ENCODE measurements around the gene SCN4B. TPM values are rescaled to one million over a fixed set of nuclear protein-coding genes. Genes with fewer than 3 reads are reported as not detected.
A peak's percentile ranks its signal among the peaks of the same experiment; 100 is the strongest.

The SCN4B gene
- total RNA-seq, 1 experiment from 2014 or later, result 0.33 TPM

DNA sequence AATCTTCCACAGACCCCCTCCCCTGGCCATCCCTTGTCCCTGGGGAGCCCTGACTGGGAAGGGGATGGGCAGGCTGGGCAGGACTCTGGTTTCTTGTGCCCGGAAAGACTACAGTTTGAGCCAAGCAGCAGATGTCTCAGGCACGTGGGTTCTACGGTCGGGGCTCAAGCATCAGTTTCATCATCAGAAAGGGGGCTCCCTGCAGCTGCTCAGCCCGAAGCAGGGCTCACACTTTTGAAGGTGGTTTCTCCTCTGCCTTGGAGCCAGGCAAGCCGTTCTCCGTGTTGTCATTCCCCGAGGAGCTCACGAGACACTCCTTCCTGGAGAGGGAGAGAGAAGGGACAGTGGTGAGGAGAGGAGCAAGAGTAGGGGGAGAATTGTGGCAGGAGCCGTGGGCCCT lies 15.8 kb downstream of the SCN4B start:
- Histone ChIP-seq H3K9me3 (ENCODE audit: control insufficient read depth, insufficient read depth, low read depth, low read length) (no peaks in the 10 kb centered on the region), H3K27ac (ENCODE audit: low read length) (no peak overlapping the region), H3K4me3 (ENCODE audit: low read depth in 2 of 2, low read length in 2 of 2) (no peak overlapping the region), H3K4me1 (ENCODE audit: control insufficient read depth, insufficient read depth, low read length) (no peaks in the 10 kb centered on the region), H3K36me3 (ENCODE audit: control insufficient read depth, insufficient read depth, low read length) (no peaks in the 10 kb centered on the region), H3K27me3 (ENCODE audit: control insufficient read depth, insufficient read depth, low read length) (peaks cover 10% of the 10 kb centered on the region; the same call in 1 of the 2 replicates)
- BruUV-seq (replicated peaks), result no TSS peak
- in situ Hi-C loops (cut with HindIII; ENCODE audit: low pct_unique_long_range_greater_than_20kb, low sequenced_read_pairs) (no loop called here), intact Hi-C loops (cut with micrococcal nuclease; ENCODE audit: unreplicated experiment) (no loop called here)
- TF ChIP-seq REST (IDR thresholded peaks at IDR 0.05; ENCODE audit: insufficient read depth in 1 of 2, low read depth in 2 of 2, low read length in 1 of 2), result no peak
- no peak for TF ChIP-seq POLR2AphosphoS5 (IDR thresholded peaks at IDR 0.05; ENCODE audit: low read depth, low read length)
- no peak for TF ChIP-seq TCF7L2 (IDR thresholded peaks at IDR 0.05; ENCODE audit: low read depth, low read length)
- TF ChIP-seq, protein P1, sequence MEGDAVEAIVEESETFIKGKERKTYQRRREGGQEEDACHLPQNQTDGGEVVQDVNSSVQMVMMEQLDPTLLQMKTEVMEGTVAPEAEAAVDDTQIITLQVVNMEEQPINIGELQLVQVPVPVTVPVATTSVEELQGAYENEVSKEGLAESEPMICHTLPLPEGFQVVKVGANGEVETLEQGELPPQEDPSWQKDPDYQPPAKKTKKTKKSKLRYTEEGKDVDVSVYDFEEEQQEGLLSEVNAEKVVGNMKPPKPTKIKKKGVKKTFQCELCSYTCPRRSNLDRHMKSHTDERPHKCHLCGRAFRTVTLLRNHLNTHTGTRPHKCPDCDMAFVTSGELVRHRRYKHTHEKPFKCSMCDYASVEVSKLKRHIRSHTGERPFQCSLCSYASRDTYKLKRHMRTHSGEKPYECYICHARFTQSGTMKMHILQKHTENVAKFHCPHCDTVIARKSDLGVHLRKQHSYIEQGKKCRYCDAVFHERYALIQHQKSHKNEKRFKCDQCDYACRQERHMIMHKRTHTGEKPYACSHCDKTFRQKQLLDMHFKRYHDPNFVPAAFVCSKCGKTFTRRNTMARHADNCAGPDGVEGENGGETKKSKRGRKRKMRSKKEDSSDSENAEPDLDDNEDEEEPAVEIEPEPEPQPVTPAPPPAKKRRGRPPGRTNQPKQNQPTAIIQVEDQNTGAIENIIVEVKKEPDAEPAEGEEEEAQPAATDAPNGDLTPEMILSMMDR (IDR thresholded peaks at IDR 0.05), result no peak
- no peak for TF ChIP-seq SIN3A (IDR thresholded peaks at IDR 0.05; ENCODE audit: borderline replicate concordance, insufficient read depth, low read depth, low read length)
- ChIA-PET POLR2A (no interaction called here), CTCF (no interaction called here)
- DNase-seq (ENCODE audit: low read depth, low spot score) (no peak), ATAC-seq (peak; percentile 20; the same call in 1 of the 2 replicates)

DNA sequence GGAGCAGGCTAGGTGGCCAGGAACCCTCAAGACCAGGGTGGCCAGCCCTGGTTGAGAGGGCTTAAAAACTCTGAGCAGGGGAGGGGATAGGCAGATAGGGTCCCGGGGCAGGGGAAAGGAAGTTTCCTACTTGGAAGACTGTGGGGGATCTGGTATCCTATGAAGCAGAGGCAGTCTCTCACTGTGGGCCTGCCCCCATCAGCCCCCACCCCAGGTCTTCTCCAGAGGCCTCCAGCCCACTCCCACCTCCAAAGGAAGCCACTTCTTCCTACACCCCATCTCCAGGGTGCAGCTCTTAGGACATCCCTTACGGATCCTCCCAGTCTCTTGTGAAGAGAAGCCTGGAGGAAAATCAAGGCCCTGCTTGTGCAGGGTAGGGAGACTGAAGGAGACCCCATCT lies 16.3 kb downstream of the SCN4B start:
- Histone ChIP-seq H3K9me3 (ENCODE audit: control insufficient read depth, insufficient read depth, low read depth, low read length) (no peaks in the 10 kb centered on the region), H3K4me1 (ENCODE audit: control insufficient read depth, insufficient read depth, low read length) (no peaks in the 10 kb centered on the region), H3K27ac (ENCODE audit: low read length) (no peak overlapping the region), H3K36me3 (ENCODE audit: control insufficient read depth, insufficient read depth, low read length) (no peaks in the 10 kb centered on the region), H3K4me3 (ENCODE audit: low read depth in 2 of 2, low read length in 2 of 2) (no peak overlapping the region), H3K27me3 (ENCODE audit: control insufficient read depth, insufficient read depth, low read length) (peaks cover 10% of the 10 kb centered on the region; the same call in 1 of the 2 replicates)
- intact Hi-C loops (cut with micrococcal nuclease; ENCODE audit: unreplicated experiment) (no loop called here), in situ Hi-C loops (cut with HindIII; ENCODE audit: low pct_unique_long_range_greater_than_20kb, low sequenced_read_pairs) (no loop called here)
- DNase-seq (ENCODE audit: low read depth, low spot score), result no peak
- POLR2A ChIA-PET, result no interaction called here
- TF ChIP-seq, protein P1 (IDR thresholded peaks at IDR 0.05), result no peak
- TF ChIP-seq TCF7L2 (IDR thresholded peaks at IDR 0.05; ENCODE audit: low read depth, low read length) (no peak), SIN3A (IDR thresholded peaks at IDR 0.05; ENCODE audit: borderline replicate concordance, insufficient read depth, low read depth, low read length) (no peak), POLR2AphosphoS5 (IDR thresholded peaks at IDR 0.05; ENCODE audit: low read depth, low read length) (no peak), REST (IDR thresholded peaks at IDR 0.05; ENCODE audit: insufficient read depth in 1 of 2, low read depth in 2 of 2, low read length in 1 of 2) (no peak)
- CTCF ChIA-PET, result no interaction called here
- ATAC-seq, result peak; percentile 43; the same call in 1 of the 2 replicates
- BruUV-seq (replicated peaks), result no TSS peak
